HG03039 (cell line): Measurements from ENCODE around the gene KCNK4.

Source experiments
- ATAC-seq: cut with Tn5 transposase; IDR thresholded peaks from one replicate; pipeline ENCODE4 v1.9.1; 2021; ENCODE audit warnings: mild to moderate bottlenecking, moderate library complexity; ENCODE audit not compliant: unreplicated experiment

The KCNK4 gene

GRCh38 chr11:64268025-64268892 is 22.8 kb upstream of the KCNK4 start:
- no peak for ATAC-seq

GRCh38 chr11:64268893-64269539 is 22.1 kb upstream of the KCNK4 start:
- ATAC-seq = peak; percentile 7

GRCh38 chr11:64269540-64270220 is 21.4 kb upstream of the KCNK4 start:
- peak; percentile 68 for ATAC-seq

- ATAC-seq = no peak
These were observed 15.9 kb upstream of the KCNK4 start for GRCh38 chr11:64275031-64275800.

- no peak for ATAC-seq
These were observed 15.3 kb upstream of the KCNK4 start for GRCh38 chr11:64275841-64276240.

GRCh38 chr11:64276653-64277431 is 14.3 kb upstream of the KCNK4 start:
- no peak for ATAC-seq

GRCh38 chr11:64278576-64279190 is 12.4 kb upstream of the KCNK4 start:
- ATAC-seq = no peak

GRCh38 chr11:64281957-64282770 is 8.9 kb upstream of the KCNK4 start:
- no peak for ATAC-seq

- no peak for ATAC-seq
These were observed 8.0 kb upstream of the KCNK4 start for GRCh38 chr11:64283092-64283491.

GRCh38 chr11:64284048-64284961 is 6.8 kb upstream of the KCNK4 start, which contains the start of gene BAD:
Gene BAD, minus strand, starts transcription at chr11:64284665. Its CDS starts 297 bp downstream, at chr11:64284368.
- peak; percentile 55 for ATAC-seq

GRCh38 chr11:64284962-64285884 is 5.9 kb upstream of the KCNK4 start, which contains the start of gene GPR137:
Gene GPR137, plus strand, starts transcription at chr11:64285848. Its CDS starts 677 bp downstream, at chr11:64286525.
- peak; percentile 46 for ATAC-seq

GRCh38 chr11:64285885-64286800 is 5.0 kb upstream of the KCNK4 start:
- ATAC-seq = no peak

GRCh38 chr11:64286801-64287159 is 4.3 kb upstream of the KCNK4 start:
- no peak for ATAC-seq

- no peak for ATAC-seq
These were observed 3.3 kb upstream of the KCNK4 start for GRCh38 chr11:64287676-64288352.

GRCh38 chr11:64288353-64288750 is 2.8 kb upstream of the KCNK4 start:
- ATAC-seq = no peak
